Measurements from ENCODE around the gene SEC24D.

GRCh38 chr4:118848242-118848641, 12.3 kb upstream of the SEC24D start:
- TF ChIP-seq CTCF (conservative IDR thresholded peaks at IDR 0.05; ENCODE audit: low read depth, low read length) (no peak), EZH2 (IDR thresholded peaks at IDR 0.05; ENCODE audit: borderline replicate concordance, low read depth, low read length, poor library complexity, severe bottlenecking) (no peak)

Data from A673 (cell line).